Effector memory CD4-positive, alpha-beta T cell (primary cell): ENCODE data around the gene ZNF524.
"Not testable (repeated sequence)": the region's sequence is repeated elsewhere in the genome, so short reads cannot be mapped to it uniquely, and the experiment has no call there.

Experiments used
- DNase-seq, 3 donors: peaks; one replicate each; pipeline ENCODE4 v3.0.0-alpha.2; 2020
- H3K27ac ChIP-seq: 2 replicates; pipeline ENCODE4 v1.7.0; 2013; ENCODE audit warnings: mild to moderate bottlenecking, low read length, moderate library complexity; ENCODE audit not compliant: insufficient read depth, poor library complexity, severe bottlenecking
- H3K27me3 ChIP-seq: replicated peaks from 2 replicates; pipeline ENCODE4 v1.7.0; 2013; ENCODE audit warnings: mild to moderate bottlenecking, low read length; ENCODE audit not compliant: insufficient read depth, control insufficient read depth, poor library complexity, severe bottlenecking
- H3K36me3 ChIP-seq: 2 replicates; pipeline ENCODE4 v1.7.0; 2013; ENCODE audit warnings: mild to moderate bottlenecking, low read length, moderate library complexity; ENCODE audit not compliant: control insufficient read depth, insufficient read depth
- H3K4me1 ChIP-seq: 2 replicates; pipeline ENCODE4 v1.7.0; 2013; ENCODE audit warnings: low read length, mild to moderate bottlenecking; ENCODE audit not compliant: control insufficient read depth, insufficient read depth, poor library complexity, severe bottlenecking
- H3K4me3 ChIP-seq: 2 replicates; pipeline ENCODE4 v1.7.0; 2013; ENCODE audit warnings: low read length, low read depth, mild to moderate bottlenecking; ENCODE audit not compliant: insufficient read depth, poor library complexity, severe bottlenecking
- H3K9me3 ChIP-seq: 2 replicates; pipeline ENCODE4 v1.7.0; 2013; ENCODE audit warnings: mild to moderate bottlenecking, low read length, moderate library complexity; ENCODE audit not compliant: control insufficient read depth

Gene ZNF524

DNA sequence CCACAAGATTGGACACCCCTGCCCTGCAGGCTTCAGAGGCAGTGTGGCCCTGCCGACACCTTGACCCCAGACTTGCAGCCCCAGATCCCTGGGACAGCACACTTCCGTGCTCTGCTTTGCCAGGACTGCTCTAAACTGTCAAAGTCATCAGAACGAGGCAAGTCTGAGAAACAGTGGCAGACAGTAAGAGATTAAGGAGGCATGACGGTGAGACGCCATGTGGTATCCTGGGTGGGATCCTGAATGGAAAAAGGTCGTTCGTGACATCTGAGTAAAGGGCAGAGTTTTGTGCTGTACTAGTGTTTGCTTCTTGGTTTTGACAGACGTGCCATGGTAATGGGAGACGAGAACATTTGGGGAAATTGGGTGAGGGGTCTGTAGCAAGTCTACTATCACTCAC, 33.3 kb upstream of the ZNF524 start:
- Histone ChIP-seq H3K4me1 (no peaks in the 10 kb centered on the region), H3K27ac (no peak overlapping the region), H3K36me3 (no peaks in the 10 kb centered on the region), H3K27me3 (peaks cover 2% of the 10 kb centered on the region), H3K9me3 (no peaks in the 10 kb centered on the region), H3K4me3 (no peak overlapping the region)
- DNase-seq: no peak

DNA sequence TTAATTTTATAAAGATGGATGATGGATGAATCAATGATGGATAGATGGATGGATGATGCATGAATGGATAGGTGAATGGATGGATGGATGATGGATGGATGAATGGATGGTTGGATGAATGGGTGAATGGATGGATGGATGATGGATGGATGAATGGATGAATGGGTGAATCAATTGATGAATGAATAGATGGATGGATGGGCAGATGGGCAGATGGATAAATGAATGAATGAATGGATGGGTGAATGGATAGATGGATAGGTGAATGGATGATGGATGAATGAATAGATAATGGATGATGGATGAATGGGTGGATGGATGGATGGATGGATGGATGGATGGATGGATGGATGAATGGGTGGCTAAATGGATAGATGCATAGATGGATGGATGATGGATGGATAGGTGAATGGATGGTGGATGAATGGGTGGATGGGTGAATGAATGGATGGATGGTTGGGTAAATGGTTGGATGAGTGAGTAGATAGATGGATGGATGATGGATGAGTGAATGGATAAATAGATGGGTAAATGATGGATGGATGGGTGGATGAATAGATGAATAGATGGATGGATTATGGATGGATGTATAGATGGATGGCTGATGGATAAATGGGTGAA, 32.3 kb upstream of the ZNF524 start:
- Histone ChIP-seq H3K9me3 (no peaks in the 10 kb centered on the region), H3K36me3 (no peaks in the 10 kb centered on the region), H3K4me1 (no peaks in the 10 kb centered on the region), H3K4me3 (no peak overlapping the region), H3K27ac (no peak overlapping the region), H3K27me3 (peaks cover 2% of the 10 kb centered on the region)
- DNase-seq: no peak

GRCh38 chr19:55569477-55569876, 30.6 kb upstream of the ZNF524 start:
- H3K9me3 ChIP-seq, H3K27me3 ChIP-seq, H3K4me1 ChIP-seq, H3K27ac ChIP-seq, H3K4me3 ChIP-seq, DNase-seq, H3K36me3 ChIP-seq: not testable (repeated sequence)

DNA sequence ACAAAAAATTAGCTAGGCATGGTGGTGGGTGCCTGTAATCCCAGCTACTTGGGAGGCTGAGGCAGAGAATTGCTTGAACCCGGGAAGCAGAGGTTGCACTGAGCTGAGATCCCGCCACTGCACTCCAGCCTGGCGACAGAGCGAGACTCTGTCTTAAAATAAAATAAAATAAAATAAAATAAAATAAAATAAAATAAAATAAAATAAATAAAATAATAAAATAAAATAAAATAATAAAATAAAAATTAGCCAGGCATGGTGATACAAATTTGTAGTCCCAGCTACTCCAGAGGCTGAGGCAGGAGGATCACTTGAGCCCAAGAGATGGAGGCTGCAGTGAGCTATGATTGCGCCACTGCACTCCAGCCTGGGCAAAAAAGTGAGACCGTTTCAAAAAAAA, 26.2 kb upstream of the ZNF524 start:
- H3K4me3 ChIP-seq, H3K4me1 ChIP-seq, H3K27ac ChIP-seq, H3K9me3 ChIP-seq, DNase-seq, H3K36me3 ChIP-seq, H3K27me3 ChIP-seq: not testable (repeated sequence)

DNA sequence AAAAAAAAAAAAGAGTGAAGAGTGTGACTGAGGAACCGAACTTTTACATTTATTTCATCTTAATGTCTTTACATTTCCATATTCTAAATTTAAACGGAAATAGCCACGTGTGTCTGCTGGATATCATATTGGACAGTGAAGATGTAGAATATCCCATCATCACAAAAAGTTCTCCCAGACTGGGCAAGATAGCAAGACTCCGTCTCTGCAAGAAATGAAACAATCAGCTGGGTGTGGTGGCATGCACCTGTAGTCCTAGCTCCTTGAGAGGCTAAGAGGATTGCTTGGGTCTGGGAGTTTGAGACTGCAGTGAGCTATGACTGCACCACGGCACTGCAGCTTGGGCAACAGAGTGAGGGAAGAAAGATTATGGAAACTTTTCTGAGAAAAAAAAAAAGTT, 23.3 kb upstream of the ZNF524 start:
- Histone ChIP-seq H3K27ac (no peak overlapping the region), H3K27me3 (no peaks in the 10 kb centered on the region), H3K36me3 (peaks cover 4% of the 10 kb centered on the region), H3K4me1 (peaks cover 13% of the 10 kb centered on the region), H3K4me3 (no peak overlapping the region), H3K9me3 (no peaks in the 10 kb centered on the region)
- no peak for DNase-seq

DNA sequence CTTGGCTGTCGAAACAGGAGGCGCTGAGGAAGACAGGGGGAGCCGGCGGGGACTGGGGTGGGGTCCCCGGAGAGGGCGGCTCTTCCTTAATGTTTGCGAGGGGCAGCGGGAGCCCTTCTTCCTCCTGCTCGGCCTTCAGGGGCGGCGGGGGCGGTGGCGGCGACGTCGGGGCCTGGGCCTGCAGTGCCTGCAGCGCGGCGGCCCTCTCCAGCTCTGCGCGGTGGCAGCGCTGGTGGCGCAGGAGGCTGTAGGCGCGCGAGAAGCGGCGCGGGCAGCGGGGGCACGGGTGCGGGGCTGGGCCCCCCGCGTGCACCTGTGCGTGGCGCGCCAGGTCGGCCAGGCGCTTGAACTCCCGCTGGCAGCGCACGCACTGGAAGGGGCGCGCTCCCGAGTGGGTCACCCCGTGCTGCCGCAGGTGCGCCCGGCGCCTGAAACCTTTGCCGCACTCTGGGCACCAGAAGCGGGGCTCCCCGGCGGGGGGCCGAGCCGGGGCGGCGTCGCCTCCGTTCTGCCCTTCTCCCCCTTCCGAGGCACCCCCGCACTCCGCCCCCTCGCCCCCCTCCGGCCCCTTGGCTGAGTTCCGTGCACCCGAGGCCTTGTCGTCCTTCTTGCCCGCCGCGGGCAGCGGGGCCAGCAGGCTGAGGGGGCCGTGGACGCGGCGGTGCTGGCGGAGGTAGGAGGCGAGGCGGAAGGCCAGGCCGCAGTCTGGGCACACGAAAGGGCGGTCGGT, 21.9 kb upstream of the ZNF524 start:
- DNase-seq: no peak
- H3K4me3 ChIP-seq: no peak overlapping the region
- H3K27me3 ChIP-seq: no peaks in the 10 kb centered on the region
- H3K4me1 ChIP-seq: peaks cover 13% of the 10 kb centered on the region
- H3K27ac ChIP-seq: no peak overlapping the region
- peaks cover 4% of the 10 kb centered on the region for H3K36me3 ChIP-seq
- no peaks in the 10 kb centered on the region for H3K9me3 ChIP-seq

- Histone ChIP-seq H3K27ac (peak overlapping the region; percentile 74), H3K4me1 (peaks cover 13% of the 10 kb centered on the region), H3K4me3 (no peak overlapping the region), H3K36me3 (peaks cover 4% of the 10 kb centered on the region), H3K27me3 (no peaks in the 10 kb centered on the region), H3K9me3 (no peaks in the 10 kb centered on the region)
- DNase-seq: no peak
Observed at GRCh38 chr19:55578761-55579747, 21.0 kb upstream of the ZNF524 start.

GRCh38 chr19:55579766-55580621, 20.1 kb upstream of the ZNF524 start:
- Histone ChIP-seq H3K4me3 (peak overlapping the region; percentile 73), H3K27me3 (no peaks in the 10 kb centered on the region), H3K9me3 (no peaks in the 10 kb centered on the region), H3K4me1 (peaks cover 13% of the 10 kb centered on the region), H3K27ac (peak overlapping the region; percentile 74), H3K36me3 (peaks cover 4% of the 10 kb centered on the region)
- no peak for DNase-seq

GRCh38 chr19:55580628-55581144, 19.4 kb upstream of the ZNF524 start, which contains the start of gene ZNF579:
Gene ZNF579, minus strand, starts transcription at chr19:55580848. Its CDS starts 1,209 bp downstream, at chr19:55579639.
- H3K36me3 ChIP-seq: peaks cover 4% of the 10 kb centered on the region
- peak within 1 kb of the TSS; percentile 74 for H3K27ac ChIP-seq
- no peaks in the 10 kb centered on the region for H3K9me3 ChIP-seq
- no peaks in the 10 kb centered on the region for H3K27me3 ChIP-seq
- DNase-seq: peak; percentile 36 to 57 (median 52)
- H3K4me1 ChIP-seq: peaks cover 15% of the 10 kb centered on the region
- peak within 1 kb of the TSS; percentile 73 for H3K4me3 ChIP-seq
